Measurements from ENCODE around the gene PLEKHB2. TPM values are rescaled to one million over a fixed set of nuclear protein-coding genes. Genes with fewer than 3 reads are reported as not detected.

The PLEKHB2 gene
- polyA plus RNA-seq, 1 of the 3 experiments (the other 2 are of a cell fraction) = 105 TPM

DNA sequence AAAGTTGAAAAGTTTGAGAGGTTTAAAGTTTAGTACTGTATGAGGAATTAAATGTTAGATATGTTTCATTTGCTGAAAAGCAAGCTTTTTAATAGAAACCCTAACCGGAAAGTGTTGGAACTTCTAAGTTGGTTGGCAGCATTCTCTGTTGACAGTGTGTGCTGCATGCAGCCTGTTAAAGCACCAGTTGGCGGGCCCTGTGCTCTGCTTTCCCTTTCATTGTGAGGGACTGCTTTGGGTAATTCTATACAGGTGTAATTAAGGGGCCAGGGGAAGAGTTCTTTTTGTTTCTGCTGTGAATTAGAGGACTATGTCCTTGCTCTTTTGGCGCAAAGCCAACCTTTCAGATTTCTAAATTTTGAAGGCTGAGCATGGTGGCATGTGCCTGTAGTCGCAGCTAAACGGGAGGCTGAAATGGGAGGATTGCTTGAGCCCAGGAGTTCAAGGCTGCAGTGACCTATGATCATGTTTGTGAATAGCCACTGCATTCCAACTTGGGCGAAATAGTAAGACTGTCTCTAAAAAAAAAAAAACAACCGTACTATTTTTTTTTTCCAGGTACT lies 20.1 kb downstream of the PLEKHB2 start (continued):
- TF ChIP-seq, protein P1, sequence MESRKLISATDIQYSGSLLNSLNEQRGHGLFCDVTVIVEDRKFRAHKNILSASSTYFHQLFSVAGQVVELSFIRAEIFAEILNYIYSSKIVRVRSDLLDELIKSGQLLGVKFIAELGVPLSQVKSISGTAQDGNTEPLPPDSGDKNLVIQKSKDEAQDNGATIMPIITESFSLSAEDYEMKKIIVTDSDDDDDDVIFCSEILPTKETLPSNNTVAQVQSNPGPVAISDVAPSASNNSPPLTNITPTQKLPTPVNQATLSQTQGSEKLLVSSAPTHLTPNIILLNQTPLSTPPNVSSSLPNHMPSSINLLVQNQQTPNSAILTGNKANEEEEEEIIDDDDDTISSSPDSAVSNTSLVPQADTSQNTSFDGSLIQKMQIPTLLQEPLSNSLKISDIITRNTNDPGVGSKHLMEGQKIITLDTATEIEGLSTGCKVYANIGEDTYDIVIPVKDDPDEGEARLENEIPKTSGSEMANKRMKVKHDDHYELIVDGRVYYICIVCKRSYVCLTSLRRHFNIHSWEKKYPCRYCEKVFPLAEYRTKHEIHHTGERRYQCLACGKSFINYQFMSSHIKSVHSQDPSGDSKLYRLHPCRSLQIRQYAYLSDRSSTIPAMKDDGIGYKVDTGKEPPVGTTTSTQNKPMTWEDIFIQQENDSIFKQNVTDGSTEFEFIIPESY (IDR thresholded peaks at IDR 0.05; ENCODE audit: borderline replicate concordance, low read depth) = no peak
- TF ChIP-seq, protein P2, sequence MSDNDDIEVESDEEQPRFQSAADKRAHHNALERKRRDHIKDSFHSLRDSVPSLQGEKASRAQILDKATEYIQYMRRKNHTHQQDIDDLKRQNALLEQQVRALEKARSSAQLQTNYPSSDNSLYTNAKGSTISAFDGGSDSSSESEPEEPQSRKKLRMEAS (IDR thresholded peaks at IDR 0.05; ENCODE audit: low read depth) = no peak
- TF ChIP-seq GATA2 (CRISPR knock-in tag; IDR thresholded peaks at IDR 0.05) = no peak

- Histone ChIP-seq H3K4me3 (ENCODE audit: low read depth in 2 of 2, low read length in 1 of 2) (no peak overlapping the region), H2AFZ (ENCODE audit: low read depth) (no peak overlapping the region), H3F3A (replicated peaks; ENCODE audit: insufficient read depth) (no peaks in the 10 kb centered on the region), H3K9me3 (no peaks in the 10 kb centered on the region), H3K36me3 (replicated peaks in 1 of 2; ENCODE audit: control insufficient read depth in 1 of 2, insufficient read depth in 2 of 2, low read length in 1 of 2) (peaks cover 42 to 43% of the 10 kb centered on the region in 2 experiments), H3K27me3 (ENCODE audit: insufficient read depth) (no peaks in the 10 kb centered on the region), H3K4me2 (no peak overlapping the region), H3K27ac (ENCODE audit: low read depth in 2 of 2, low read length in 1 of 2) (no peak overlapping the region), H3K79me2 (ENCODE audit: insufficient read depth) (peaks cover 36% of the 10 kb centered on the region; the same call in 1 of the 2 replicates), H3K9me2 (no peaks in the 10 kb centered on the region), H4K20me1 (ENCODE audit: insufficient read depth) (peaks cover 3% of the 10 kb centered on the region; the same call in 1 of the 2 replicates), H3K4me1 (ENCODE audit: control insufficient read depth in 1 of 2, insufficient read depth in 2 of 2, low read depth in 1 of 2, low read length in 1 of 2) (no peaks in the 10 kb centered on the region), H3K9ac (no peak overlapping the region)
- ChIA-PET CTCF (no interaction called here), POLR2A (no interaction called here)
- no peak for DNase-seq
- WGBS (ENCODE audit: low lambda C conversion rate) = 99% methylated on average over 5 of the region's 5 CpGs
- TF ChIP-seq RFX5 (IDR thresholded peaks at IDR 0.05; ENCODE audit: low read length) (no peak), CHD2 (IDR thresholded peaks at IDR 0.05; ENCODE audit: low read length, partially characterized antibody) (no peak), MEF2A (IDR thresholded peaks at IDR 0.05; ENCODE audit: borderline replicate concordance, low read depth) (no peak), GABPA (IDR thresholded peaks at IDR 0.05; ENCODE audit: low read depth) (no peak), JUND (IDR thresholded peaks at IDR 0.05) (no peak), RAD21 (IDR thresholded peaks at IDR 0.05; ENCODE audit: low read length) (no peak), EP300 (IDR thresholded peaks at IDR 0.05; ENCODE audit: borderline replicate concordance in 1 of 2, low read depth in 1 of 2, low read length in 1 of 2) (no peak), ELF1 (IDR thresholded peaks at IDR 0.05) (no peak), POLR2AphosphoS5 (IDR thresholded peaks at IDR 0.05; ENCODE audit: low read depth, low read length) (no peak)
- TF ChIP-seq, protein P3, sequence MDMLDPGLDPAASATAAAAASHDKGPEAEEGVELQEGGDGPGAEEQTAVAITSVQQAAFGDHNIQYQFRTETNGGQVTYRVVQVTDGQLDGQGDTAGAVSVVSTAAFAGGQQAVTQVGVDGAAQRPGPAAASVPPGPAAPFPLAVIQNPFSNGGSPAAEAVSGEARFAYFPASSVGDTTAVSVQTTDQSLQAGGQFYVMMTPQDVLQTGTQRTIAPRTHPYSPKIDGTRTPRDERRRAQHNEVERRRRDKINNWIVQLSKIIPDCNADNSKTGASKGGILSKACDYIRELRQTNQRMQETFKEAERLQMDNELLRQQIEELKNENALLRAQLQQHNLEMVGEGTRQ (IDR thresholded peaks at IDR 0.05; ENCODE audit: borderline replicate concordance, low read depth, low read length) = no peak
These were observed 21.3 kb downstream of the PLEKHB2 start for GRCh38 chr2:131126436-131126835.

DNA sequence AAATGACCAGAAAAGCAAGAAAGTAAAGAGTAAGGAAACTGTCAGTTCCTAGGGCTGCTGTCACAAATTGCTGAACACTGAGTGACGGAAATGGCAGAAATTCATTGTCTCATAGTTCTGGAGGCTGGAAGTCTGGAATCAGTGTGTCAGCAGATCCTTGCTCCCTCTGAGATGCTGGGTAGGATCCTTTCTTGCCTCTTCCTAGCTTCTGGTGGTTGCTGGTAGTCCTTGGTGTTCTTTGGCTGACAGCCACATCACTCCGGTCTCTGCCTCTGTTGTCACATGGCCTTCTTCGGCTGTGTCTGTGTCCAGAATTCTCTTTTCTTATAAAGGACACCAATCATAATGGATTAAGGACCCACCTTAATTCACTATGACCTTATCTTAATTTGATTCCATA lies 21.9 kb downstream of the PLEKHB2 start:
- no peak for DNase-seq
- no peak overlapping the region for H2AFZ ChIP-seq (ENCODE audit: low read depth)
- H3K36me3 ChIP-seq (replicated peaks in 1 of 2; ENCODE audit: control insufficient read depth in 1 of 2, insufficient read depth in 2 of 2, low read length in 1 of 2) = peaks cover 42% of the 10 kb centered on the region in 2 experiments
- no peak overlapping the region for H3K9ac ChIP-seq
- H3K27me3 ChIP-seq (ENCODE audit: insufficient read depth) = no peaks in the 10 kb centered on the region
- H3K9me2 ChIP-seq = no peaks in the 10 kb centered on the region
- H3F3A ChIP-seq (replicated peaks; ENCODE audit: insufficient read depth) = no peaks in the 10 kb centered on the region
- H3K9me3 ChIP-seq = no peaks in the 10 kb centered on the region
- WGBS (ENCODE audit: low lambda C conversion rate) = 90% methylated on average over 3 of the region's 3 CpGs
- no peak overlapping the region for H3K4me2 ChIP-seq
- H3K27ac ChIP-seq (ENCODE audit: low read depth in 2 of 2, low read length in 1 of 2) = no peak overlapping the region
- no peak overlapping the region for H3K4me3 ChIP-seq (ENCODE audit: low read depth in 2 of 2, low read length in 1 of 2)
- H3K4me1 ChIP-seq (ENCODE audit: control insufficient read depth in 1 of 2, insufficient read depth in 2 of 2, low read depth in 1 of 2, low read length in 1 of 2) = no peaks in the 10 kb centered on the region
- POLR2A ChIA-PET = no interaction called here
- peaks cover 3% of the 10 kb centered on the region; the same call in 1 of the 2 replicates for H4K20me1 ChIP-seq (ENCODE audit: insufficient read depth)
- CTCF ChIA-PET = interaction anchor here (0.7 kb wide), 1 partner anchor 14 kb away, joined by 4 read pairs; no protein-coding TSS in a partner anchor
- peaks cover 32% of the 10 kb centered on the region; the same call in 1 of the 2 replicates for H3K79me2 ChIP-seq (ENCODE audit: insufficient read depth)
- no peak for TF ChIP-seq MXI1 (IDR thresholded peaks at IDR 0.05; ENCODE audit: low read depth, low read length)
- TF ChIP-seq REST (IDR thresholded peaks at IDR 0.05; ENCODE audit: low read depth, low read length) = no peak
- TF ChIP-seq USF1 (IDR thresholded peaks at IDR 0.05; ENCODE audit: borderline replicate concordance, low read depth) = no peak
- TF ChIP-seq RXRA (IDR thresholded peaks at IDR 0.05; ENCODE audit: borderline replicate concordance, low read depth) = no peak
- TF ChIP-seq TEAD4 (IDR thresholded peaks at IDR 0.05; ENCODE audit: borderline replicate concordance, insufficient read depth) = no peak
- no peak for TF ChIP-seq GABPA (IDR thresholded peaks at IDR 0.05; ENCODE audit: low read depth)
- TF ChIP-seq RCOR1 (IDR thresholded peaks at IDR 0.05; ENCODE audit: low read length) = no peak
- TF ChIP-seq NFIC (IDR thresholded peaks at IDR 0.05; ENCODE audit: borderline replicate concordance) = no peak
